ENCODE measurements around the gene JMJD7.

DNA sequence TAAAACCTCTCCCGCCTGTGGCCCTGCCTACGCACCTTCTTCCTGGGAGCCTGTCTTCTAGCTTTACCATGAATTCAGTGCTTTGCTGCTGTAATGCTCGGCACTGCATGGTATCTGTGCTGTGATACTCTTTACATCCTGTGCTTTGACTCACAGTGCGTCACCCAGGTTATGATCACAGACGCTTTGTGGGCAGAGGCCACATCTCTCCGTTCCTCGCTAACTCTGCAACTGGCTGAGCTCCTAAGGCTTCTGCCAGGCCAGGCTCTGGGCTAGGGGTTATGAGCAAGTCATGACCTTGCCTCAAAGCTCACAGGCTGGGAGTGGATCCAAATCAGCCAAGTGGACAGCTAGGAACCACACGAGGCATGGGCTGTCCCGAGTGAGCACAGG lies 42.8 kb downstream of the JMJD7 start:
- TF ChIP-seq, protein P1, sequence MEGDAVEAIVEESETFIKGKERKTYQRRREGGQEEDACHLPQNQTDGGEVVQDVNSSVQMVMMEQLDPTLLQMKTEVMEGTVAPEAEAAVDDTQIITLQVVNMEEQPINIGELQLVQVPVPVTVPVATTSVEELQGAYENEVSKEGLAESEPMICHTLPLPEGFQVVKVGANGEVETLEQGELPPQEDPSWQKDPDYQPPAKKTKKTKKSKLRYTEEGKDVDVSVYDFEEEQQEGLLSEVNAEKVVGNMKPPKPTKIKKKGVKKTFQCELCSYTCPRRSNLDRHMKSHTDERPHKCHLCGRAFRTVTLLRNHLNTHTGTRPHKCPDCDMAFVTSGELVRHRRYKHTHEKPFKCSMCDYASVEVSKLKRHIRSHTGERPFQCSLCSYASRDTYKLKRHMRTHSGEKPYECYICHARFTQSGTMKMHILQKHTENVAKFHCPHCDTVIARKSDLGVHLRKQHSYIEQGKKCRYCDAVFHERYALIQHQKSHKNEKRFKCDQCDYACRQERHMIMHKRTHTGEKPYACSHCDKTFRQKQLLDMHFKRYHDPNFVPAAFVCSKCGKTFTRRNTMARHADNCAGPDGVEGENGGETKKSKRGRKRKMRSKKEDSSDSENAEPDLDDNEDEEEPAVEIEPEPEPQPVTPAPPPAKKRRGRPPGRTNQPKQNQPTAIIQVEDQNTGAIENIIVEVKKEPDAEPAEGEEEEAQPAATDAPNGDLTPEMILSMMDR (IDR thresholded peaks at IDR 0.05), result no peak
- no peak for TF ChIP-seq POLR2A (IDR thresholded peaks at IDR 0.05)

All from Peyer's patch (tissue), 4 donors.